ENCODE results near the gene CSRP1. TPM values are rescaled to one million over a fixed set of nuclear protein-coding genes. Genes with fewer than 3 reads are reported as not detected.
"Not testable (repeated sequence)": the region's sequence is repeated elsewhere in the genome, so short reads cannot be mapped to it uniquely, and the experiment has no call there.

Gene CSRP1
- total RNA-seq, 2 experiments from 2014 or later, result 55.3 to 56.2 TPM

DNA sequence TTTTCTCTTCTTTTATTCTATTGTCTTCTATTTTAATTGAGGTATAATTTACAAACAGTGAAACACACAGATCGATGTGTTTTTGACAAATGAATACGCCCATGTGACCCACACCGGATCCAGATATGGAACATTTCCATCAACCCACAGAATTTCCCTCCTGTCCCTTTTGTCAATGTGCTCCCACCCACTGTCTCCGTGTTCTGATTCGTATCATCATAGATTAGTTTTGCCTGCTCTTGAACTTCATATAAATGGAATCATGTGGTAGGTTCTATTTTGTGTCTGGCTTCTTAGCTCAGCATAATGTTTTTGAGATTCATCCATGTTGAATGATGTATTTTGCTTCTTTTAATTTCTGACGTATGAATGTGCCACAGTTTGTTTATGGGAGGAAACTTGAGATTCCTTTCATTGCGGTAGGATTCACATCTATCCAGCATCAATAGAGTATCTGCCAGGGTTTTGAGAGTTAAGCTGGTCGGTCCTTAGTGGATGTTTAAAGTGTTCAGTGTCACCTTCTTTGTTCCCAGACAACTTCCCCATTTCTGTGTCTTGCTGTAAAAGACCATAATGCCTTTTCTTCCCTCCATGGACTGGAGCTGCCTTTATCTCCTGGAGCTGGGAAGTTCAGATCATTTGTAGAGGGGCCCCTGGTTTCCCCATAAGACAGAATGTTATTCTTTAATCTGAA is 46.7 kb upstream of the CSRP1 start:
- CTCF ChIA-PET, result interaction anchor here (0.6 to 1.4 kb wide), 5 partner anchors 41 to 155 kb away, joined by 3 read pairs; no protein-coding TSS in a partner anchor
- Mint-ChIP-seq H3K9me3 (no peaks in the 10 kb centered on the region), H3K36me3 (ENCODE audit: low read depth) (no peaks in the 10 kb centered on the region), H3K4me3 (no peak overlapping the region), H3K27ac (no peak overlapping the region), H3K27me3 (no peaks in the 10 kb centered on the region), H3K4me1 (ENCODE audit: low read depth) (no peaks in the 10 kb centered on the region)
- ATAC-seq, result no peak
- TF ChIP-seq, protein P1, sequence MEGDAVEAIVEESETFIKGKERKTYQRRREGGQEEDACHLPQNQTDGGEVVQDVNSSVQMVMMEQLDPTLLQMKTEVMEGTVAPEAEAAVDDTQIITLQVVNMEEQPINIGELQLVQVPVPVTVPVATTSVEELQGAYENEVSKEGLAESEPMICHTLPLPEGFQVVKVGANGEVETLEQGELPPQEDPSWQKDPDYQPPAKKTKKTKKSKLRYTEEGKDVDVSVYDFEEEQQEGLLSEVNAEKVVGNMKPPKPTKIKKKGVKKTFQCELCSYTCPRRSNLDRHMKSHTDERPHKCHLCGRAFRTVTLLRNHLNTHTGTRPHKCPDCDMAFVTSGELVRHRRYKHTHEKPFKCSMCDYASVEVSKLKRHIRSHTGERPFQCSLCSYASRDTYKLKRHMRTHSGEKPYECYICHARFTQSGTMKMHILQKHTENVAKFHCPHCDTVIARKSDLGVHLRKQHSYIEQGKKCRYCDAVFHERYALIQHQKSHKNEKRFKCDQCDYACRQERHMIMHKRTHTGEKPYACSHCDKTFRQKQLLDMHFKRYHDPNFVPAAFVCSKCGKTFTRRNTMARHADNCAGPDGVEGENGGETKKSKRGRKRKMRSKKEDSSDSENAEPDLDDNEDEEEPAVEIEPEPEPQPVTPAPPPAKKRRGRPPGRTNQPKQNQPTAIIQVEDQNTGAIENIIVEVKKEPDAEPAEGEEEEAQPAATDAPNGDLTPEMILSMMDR (IDR thresholded peaks at IDR 0.05), result no peak
- intact Hi-C loops (cut with micrococcal nuclease), result no loop called here
- POLR2A ChIA-PET, result no interaction called here
- no peak for DNase-seq

DNA sequence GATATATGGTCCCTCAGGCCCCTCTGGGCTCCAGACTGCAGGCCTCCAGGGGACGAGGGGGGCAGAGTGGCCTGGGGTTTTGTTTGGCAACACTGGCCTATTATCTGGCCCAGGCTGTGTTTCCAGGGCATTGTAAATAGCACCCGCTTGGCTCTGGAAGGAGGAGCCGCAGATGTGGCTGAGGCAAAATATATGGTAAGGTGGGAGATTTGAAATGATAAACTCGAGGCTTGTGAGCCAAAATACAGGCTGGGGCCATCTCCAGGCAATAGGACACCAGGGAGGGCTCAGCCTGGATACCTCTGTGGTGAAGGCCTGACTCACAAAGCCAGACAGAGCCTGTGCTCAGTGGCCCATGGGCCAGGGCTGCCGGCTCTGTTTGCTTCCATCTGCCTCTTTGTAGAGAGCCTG is 46.0 kb upstream of the CSRP1 start:
- ATAC-seq, result no peak
- Mint-ChIP-seq H3K4me3 (no peak overlapping the region), H3K27me3 (no peaks in the 10 kb centered on the region), H3K27ac (no peak overlapping the region), H3K36me3 (ENCODE audit: low read depth) (no peaks in the 10 kb centered on the region), H3K9me3 (no peaks in the 10 kb centered on the region), H3K4me1 (ENCODE audit: low read depth) (no peaks in the 10 kb centered on the region)
- intact Hi-C loops (cut with micrococcal nuclease), result no loop called here
- no peak for DNase-seq
- ChIA-PET CTCF (interaction anchor here (0.6 to 1.4 kb wide), 2 partner anchors 71 to 156 kb away, joined by 3 read pairs; no protein-coding TSS in a partner anchor), POLR2A (no interaction called here)
- TF ChIP-seq, protein P1 (IDR thresholded peaks at IDR 0.05), result no peak

DNA sequence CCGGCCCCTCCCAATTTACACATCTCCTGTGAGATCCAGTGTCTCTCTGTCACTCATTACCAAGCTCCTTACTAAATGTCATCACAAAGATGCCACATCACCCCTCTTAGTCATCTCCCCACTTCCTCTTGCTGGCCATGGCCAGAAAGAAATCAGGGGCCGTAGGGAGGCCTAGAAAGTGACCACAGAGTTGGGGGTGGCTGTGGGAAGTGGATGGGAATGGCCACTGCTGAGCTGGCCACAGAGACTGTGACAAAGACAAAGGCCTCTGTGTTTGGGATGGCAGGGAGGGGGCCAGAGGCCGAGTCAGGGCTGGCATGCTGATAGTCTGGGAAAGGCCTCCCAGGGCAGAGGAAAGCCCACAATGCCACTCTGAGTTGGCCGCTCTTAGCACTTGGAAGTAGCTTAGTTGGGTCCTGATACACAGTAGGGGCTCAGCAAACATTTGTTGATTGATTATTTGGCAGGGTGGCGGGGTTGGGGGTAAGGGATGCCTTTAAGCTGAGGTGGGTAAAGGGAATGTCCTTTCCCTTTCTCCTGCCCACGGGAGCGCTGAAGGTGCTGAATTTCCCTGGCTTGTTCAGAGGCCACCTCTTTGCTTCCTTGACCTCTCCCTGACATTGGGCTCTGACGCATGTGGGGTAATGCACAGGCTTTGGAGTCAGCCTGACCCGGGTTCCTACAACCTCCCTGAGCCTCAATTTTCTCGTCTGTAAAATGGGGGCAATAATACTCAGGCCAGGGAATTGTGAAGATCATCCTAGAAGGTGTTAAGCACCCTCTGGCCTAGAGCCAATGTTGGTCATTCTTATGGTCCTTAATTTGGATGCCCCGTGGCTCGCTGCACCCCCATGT is 45.2 kb upstream of the CSRP1 start:
- Mint-ChIP-seq H3K4me3 (no peak overlapping the region), H3K9me3 (no peaks in the 10 kb centered on the region), H3K27ac (no peak overlapping the region), H3K36me3 (ENCODE audit: low read depth) (no peaks in the 10 kb centered on the region), H3K27me3 (no peaks in the 10 kb centered on the region), H3K4me1 (ENCODE audit: low read depth) (no peaks in the 10 kb centered on the region)
- DNase-seq (no peak), ATAC-seq (no peak)
- intact Hi-C loops (cut with micrococcal nuclease), result no loop called here
- CTCF ChIA-PET, result interaction anchor here (1.0 to 2.9 kb wide), 6 partner anchors 7 to 157 kb away, joined by 3 to 14 read pairs (median 4); no protein-coding TSS in a partner anchor
- POLR2A ChIA-PET, result interaction anchor here (1.0 kb wide), 1 partner anchor 14 kb away, joined by 3 read pairs; no protein-coding TSS in a partner anchor
- TF ChIP-seq, protein P1 (IDR thresholded peaks at IDR 0.05), result no peak

DNA sequence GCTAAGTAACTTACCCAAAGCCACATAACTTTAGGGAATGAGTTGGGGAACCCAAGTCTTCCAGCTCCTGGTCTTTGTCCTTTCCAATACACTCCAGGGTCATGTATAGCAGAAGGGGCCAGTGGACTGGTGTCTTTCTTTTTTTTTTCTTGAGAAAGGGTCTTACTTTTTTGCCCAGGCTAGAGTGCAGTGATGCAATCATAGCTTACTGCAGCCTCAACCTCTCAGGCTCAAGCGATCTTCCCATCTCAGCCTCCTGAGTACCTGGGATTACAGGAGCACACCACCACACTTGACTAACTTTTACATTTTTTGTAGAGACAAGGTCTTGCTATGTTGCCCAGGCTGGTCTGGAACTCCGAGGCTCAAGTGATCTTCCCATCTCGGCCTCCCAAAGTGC is 44.2 kb upstream of the CSRP1 start:
- Mint-ChIP-seq H3K27me3 (no peaks in the 10 kb centered on the region), H3K9me3 (no peaks in the 10 kb centered on the region), H3K4me1 (ENCODE audit: low read depth) (no peaks in the 10 kb centered on the region), H3K27ac (no peak overlapping the region), H3K4me3 (no peak overlapping the region), H3K36me3 (ENCODE audit: low read depth) (no peaks in the 10 kb centered on the region)
- ChIA-PET POLR2A (interaction anchor here (1.0 kb wide), 1 partner anchor 13 kb away, joined by 3 read pairs; no protein-coding TSS in a partner anchor), CTCF (interaction anchor here (0.9 to 2.9 kb wide), 6 partner anchors 8 to 153 kb away, joined by 3 to 14 read pairs (median 4); no protein-coding TSS in a partner anchor)
- DNase-seq (no peak), ATAC-seq (no peak)
- intact Hi-C loops (cut with micrococcal nuclease), result no loop called here
- TF ChIP-seq, protein P1 (IDR thresholded peaks at IDR 0.05), result no peak

DNA sequence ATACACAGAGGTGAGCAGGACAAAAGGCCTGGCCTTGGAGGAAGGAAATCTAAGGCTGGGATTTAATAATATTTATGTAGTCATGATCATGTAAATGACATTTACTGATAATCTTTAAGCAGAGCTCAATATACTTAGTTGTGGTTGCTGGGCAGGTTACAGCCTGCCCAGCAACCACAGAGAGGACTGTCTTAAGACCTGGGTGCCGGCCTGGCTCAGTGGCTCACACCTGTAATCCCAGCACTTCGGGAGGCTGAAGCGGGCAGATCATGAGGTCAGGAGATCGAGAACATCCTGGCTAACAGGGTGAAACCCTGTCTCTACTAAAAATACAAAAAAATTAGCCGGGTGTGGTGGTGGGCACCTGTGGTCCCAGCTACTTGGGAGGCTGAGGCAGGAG is 42.6 kb upstream of the CSRP1 start:
- H3K9me3 Mint-ChIP-seq; H3K36me3 Mint-ChIP-seq (ENCODE audit: low read depth); ATAC-seq; H3K4me3 Mint-ChIP-seq; DNase-seq; H3K4me1 Mint-ChIP-seq (ENCODE audit: low read depth); intact Hi-C loops (cut with micrococcal nuclease); H3K27me3 Mint-ChIP-seq; H3K27ac Mint-ChIP-seq: not testable (repeated sequence)
- ChIA-PET POLR2A (interaction anchor here (0.6 kb wide), 1 partner anchor 616 kb away, joined by 3 read pairs; no protein-coding TSS in a partner anchor), CTCF (interaction anchor here (2.9 kb wide), 1 partner anchor 10 kb away, joined by 14 read pairs; no protein-coding TSS in a partner anchor)
